ENCODE data around the gene PRMT5. TPM values are rescaled to one million over a fixed set of nuclear protein-coding genes. Genes with fewer than 3 reads are reported as not detected.

PRMT5 gene
- total RNA-seq = 54.6 and 132 TPM in 2 replicates

DNA sequence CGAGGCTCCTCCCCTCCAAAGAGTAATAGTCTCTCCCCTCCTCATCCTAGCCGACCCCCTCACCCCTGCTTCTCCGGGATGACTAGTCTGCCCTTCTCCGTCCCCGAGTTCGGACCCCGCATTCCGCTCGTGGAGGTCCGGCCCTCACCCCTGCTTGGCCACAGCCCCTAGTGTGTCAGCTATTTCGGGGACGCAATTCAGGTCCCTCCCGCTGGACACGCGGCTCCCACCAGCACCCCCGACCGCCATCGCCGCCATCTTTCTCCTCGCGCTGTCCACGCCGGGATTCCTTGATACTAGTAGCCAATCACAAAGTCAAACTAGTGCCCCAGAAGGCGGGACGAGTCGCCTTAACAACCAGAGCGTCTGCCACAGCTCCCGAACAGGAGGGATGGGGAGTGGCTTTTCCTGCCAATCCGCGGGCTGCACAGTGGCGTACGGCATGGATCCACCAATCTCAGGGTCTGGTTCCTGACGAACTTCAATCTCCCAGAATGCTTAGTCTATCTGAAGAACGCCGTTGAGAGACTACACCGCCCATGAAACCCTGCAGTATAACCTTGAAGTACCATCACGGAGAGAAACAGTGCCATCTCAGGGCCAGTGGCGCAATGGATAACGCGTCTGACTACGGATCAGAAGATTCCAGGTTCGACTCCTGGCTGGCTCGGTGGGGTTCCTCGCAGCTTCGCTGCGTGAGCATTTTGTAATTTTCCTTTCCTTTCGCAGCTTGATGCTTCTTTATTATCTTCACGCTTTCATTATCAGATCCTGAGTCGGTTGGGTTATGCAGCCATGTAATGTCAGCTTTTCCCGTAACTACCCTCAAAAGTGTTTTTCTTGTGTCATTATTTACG, at the start of gene PRMT5:
TSS of gene PRMT5 (minus strand) at position 273 of the 857 bp plus-strand sequence. CDS start at position 258, 15 bp downstream.

DNA sequence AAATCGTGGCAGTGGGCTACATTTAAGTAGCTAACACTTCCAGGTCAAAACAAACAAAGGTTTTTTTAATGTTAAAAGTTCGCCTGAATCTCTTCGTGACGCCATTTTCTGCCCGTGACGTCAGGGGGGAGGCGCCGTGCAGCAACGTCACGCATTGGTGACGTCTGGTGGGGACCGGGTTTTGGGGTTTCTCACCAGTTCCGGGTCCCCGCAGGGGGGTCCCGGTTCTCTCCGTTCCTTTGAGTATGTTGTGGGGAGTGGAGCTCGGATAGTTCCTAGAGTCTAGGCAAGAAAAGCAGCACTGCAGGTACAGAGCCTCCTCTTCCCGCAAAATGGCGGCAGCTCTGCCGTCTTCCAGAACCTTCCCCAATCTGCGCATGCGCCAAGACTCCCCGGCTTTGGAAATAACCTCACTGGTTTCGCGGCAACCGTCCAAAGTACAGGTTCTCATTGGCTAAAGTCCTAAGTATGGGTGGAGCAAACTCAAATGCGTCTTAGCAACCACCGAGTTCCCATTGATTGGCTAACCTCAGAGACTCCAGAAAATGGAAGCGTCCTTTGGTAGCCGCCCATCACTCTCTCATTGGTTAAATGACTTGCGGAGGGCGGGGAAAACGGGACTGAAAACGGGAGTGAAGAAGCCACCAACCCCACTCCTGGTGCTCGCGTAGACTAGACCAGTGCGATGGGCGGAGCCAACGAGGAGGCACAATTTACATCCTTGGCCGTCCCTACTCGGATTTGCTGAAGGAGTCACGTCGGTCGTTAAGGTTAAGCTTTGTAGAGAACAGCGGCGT, 10.2 kb downstream of the PRMT5 start, which contains the start of gene RBM23:
TSS of gene RBM23 (minus strand) at position 346 of the 797 bp plus-strand sequence.

DNA sequence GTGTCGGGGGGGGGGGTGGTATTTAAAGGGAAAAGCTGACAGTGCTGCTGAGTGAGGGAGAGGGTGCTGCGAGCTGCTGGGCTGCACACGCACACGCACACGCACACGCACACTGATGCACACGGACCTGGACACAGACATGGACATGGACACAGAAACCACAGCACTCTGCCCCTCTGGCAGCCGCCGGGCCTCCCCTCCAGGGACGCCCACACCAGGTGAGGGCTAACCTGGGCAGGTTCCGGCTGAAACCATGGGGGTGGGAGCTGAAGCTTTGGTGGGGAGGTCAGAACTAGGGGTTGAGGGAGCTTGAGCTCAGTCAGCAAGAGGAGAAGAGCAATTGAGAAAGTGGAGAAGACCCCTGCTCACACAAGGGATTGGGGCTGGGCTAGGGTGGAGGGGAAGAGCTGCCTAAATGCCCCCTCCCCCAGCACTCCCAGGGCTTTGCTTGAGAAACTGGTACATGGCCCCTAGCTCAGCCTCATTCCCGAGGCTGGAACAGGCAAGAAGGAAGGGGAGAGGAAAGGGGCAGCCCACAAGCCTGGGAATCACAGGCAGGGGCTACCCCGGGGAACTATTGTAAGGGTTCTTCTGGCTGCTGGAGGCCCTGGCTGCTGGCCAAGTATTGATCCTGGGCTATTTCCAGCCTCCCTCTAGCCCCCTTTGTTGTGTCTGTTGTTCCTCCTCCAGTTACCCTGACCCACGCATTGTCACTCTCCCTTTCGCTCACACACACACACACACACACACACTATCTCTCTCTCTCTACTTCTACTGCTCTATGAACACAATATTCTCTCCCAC, 45.8 kb downstream of the PRMT5 start, which contains the start of gene REM2:
TSS of gene REM2 (plus strand) at position 50 of the 804 bp plus-strand sequence. CDS start at position 116, 66 bp downstream.

DNA sequence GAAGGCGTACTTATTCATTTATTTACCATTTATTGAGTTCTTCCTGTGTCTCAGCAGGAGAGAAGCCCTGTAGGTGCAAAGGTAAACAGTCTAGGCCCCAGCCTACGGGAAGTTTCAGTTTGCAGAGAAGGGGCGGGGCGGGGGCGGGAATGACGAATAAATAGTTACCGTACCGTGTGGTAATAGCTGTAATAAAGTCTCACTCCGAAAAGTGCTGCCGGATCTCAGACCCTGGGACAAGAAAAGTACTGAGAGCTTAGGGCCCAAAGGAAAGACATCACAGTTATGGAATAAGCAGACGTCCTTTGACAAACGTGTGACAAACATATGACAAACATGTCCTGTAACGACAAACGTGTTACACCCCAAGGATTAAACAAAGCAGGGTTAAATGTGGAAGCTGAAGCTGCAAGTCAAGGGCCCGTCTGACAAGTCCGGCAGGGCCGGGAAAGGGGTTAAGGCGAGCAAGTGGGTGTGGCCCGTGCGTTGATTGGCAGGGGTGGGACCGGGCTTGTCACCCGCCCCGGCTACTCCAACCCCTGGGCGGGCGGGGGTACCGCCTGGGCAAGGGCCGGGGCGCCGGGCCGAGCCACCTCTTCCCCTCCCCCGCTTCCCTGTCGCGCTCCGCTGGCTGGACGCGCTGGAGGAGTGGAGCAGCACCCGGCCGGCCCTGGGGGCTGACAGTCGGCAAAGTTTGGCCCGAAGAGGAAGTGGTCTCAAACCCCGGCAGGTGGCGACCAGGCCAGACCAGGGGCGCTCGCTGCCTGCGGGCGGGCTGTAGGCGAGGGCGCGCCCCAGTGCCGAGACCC, 57.7 kb downstream of the PRMT5 start, which contains the start of gene LRP10:
TSS of gene LRP10 (plus strand) at position 517 of the 809 bp plus-strand sequence. CDS start 564 bp downstream, outside the sequence.

Other genes starting within 250 kb of the PRMT5 start
- 36.6 and 48.3 TPM in 2 replicates for gene OXA1L, start 162.7 kb downstream of the PRMT5 start, total RNA-seq
- gene SLC7A7, start 113.9 kb downstream of the PRMT5 start, total RNA-seq = 0.34 and 1.9 TPM in 2 replicates
- 21.1 and 29.4 TPM in 2 replicates for gene MRPL52, start 99.5 kb downstream of the PRMT5 start, total RNA-seq
- gene MMP14, start 92.8 kb downstream of the PRMT5 start, total RNA-seq = 127 and 515 TPM in 2 replicates
- gene LRP10, start 57.6 kb downstream of the PRMT5 start, total RNA-seq = 58.1 and 144 TPM in 2 replicates
- gene REM2, start 46.2 kb downstream of the PRMT5 start, total RNA-seq = under 0.01 and 0.14 TPM in 2 replicates
- gene RBM23, start 10.2 kb downstream of the PRMT5 start, total RNA-seq = 42.0 and 65.0 TPM in 2 replicates
- gene HAUS4, start 27.7 kb upstream of the PRMT5 start, total RNA-seq = 23.0 and 84.8 TPM in 2 replicates
- gene AJUBA, start 53.2 kb upstream of the PRMT5 start, total RNA-seq = 155 and 317 TPM in 2 replicates
- 7.7 and 8.2 TPM in 2 replicates for gene C14orf93, start 80.8 kb upstream of the PRMT5 start, total RNA-seq
- 125 and 176 TPM in 2 replicates for gene PSMB5, start 105.5 kb upstream of the PRMT5 start, total RNA-seq
- gene PSMB11, start 112.8 kb upstream of the PRMT5 start, total RNA-seq = not detected in 2 replicates
- gene CDH24, start 128.1 kb upstream of the PRMT5 start, total RNA-seq = 2.4 and 4.0 TPM in 2 replicates
- gene ACIN1, start 165.8 kb upstream of the PRMT5 start, total RNA-seq = 40.7 and 73.9 TPM in 2 replicates
- gene C14orf119, start 166.1 kb upstream of the PRMT5 start, total RNA-seq = 56.4 and 56.7 TPM in 2 replicates
- not detected in 2 replicates for gene CIROP, start 175.6 kb upstream of the PRMT5 start, total RNA-seq
- gene CEBPE, start 189.9 kb upstream of the PRMT5 start, total RNA-seq = not detected in 2 replicates